Gastrocnemius medialis (tissue), 4 donors: ENCODE results near the gene CYB561D1. TPM values are rescaled to one million over a fixed set of nuclear protein-coding genes. Genes with fewer than 3 reads are reported as not detected.

ENCODE experiments used
- ATAC-seq, 2 donors: fragments of 150-250 bp; one replicate each; pipeline ENCODE4 v1.9.1; 2016
- DNase-seq, 2 donors: peaks; one replicate each; pipeline ENCODE4 v3.0.0-alpha.2; 2019
- H3K27ac ChIP-seq, 4 donors: fragments of 200-600 bp; sonication (generic); 1 replicate in 1 of 4; 2 replicates in 3 of 4; pipeline ENCODE4 v1.5.1; 2016 to 2018; ENCODE audit warnings: mild to moderate bottlenecking in 2 of 4, moderate library complexity in 1 of 4
- H3K27me3 ChIP-seq, 3 donors: fragments of 200-600 bp; sonication (generic) in 2 of 3; 1 replicate in 1 of 3; 2 replicates in 2 of 3; pipeline versions ENCODE4 v1.5.1 to v1.6.0; 2016 to 2019; ENCODE audit warnings: mild to moderate bottlenecking in 1 of 3, moderate library complexity in 1 of 3
- H3K36me3 ChIP-seq, 2 donors: fragments of 200-600 bp; sonication (generic) in 1 of 2; one replicate each; pipeline ENCODE4 v1.5.1; 2017 to 2018
- H3K4me1 ChIP-seq, 2 donors: fragments of 200-600 bp; sonication (generic) in 1 of 2; one replicate each; pipeline ENCODE4 v1.5.1; 2016 to 2017; ENCODE audit warnings: mild to moderate bottlenecking in 2 of 2
- H3K4me3 ChIP-seq, 4 donors: fragments of 200-600 bp; sonication (generic) in 3 of 4; 1 replicate in 1 of 4; 2 replicates in 3 of 4; pipeline ENCODE4 v1.5.1; 2016 to 2019; ENCODE audit warnings: mild to moderate bottlenecking in 2 of 4
- H3K9me3 ChIP-seq, 3 donors: fragments of 200-600 bp; sonication (generic) in 2 of 3; 1 replicate in 1 of 3; 2 replicates in 2 of 3; pipeline ENCODE4 v1.5.1; 2016 to 2019
- POLR2A ChIP-seq, 2 donors: fragments of 450-650 bp; IDR thresholded peaks; one replicate each; pipeline ENCODE4 v1.6.1; 2017; ENCODE audit warnings: antibody characterized with exemption in 2 of 2, mild to moderate bottlenecking in 2 of 2, moderate library complexity in 2 of 2
- in situ Hi-C, 4 donors: fragments of 200-750 bp; cut with MboI; loops; one replicate each; pipeline versions ENCODE4 v1.15.0 to v1.8.0; 2017; ENCODE audit warnings: low sequenced_read_pairs in 4 of 4
- intact Hi-C: fragments of 100-400 bp; cut with DNase I; formaldehyde crosslinking; loops from one replicate; pipeline ENCODE4 v1.15.1; 2023; ENCODE audit warnings: low total_unique reads
- total RNA-seq, 4 donors: library from RNA; depleted of rRNA; stranded (reverse); fragments of >200 nt; gene quantifications; one replicate each; pipeline versions ENCODE4 v1.1.0 to v1.2.3, GENCODE V29; 2016
- TF ChIP-seq, protein P1 (sequence below), 5 experiments: fragments of 450-650 bp in 3 of 5; fragments of 200-600 bp in 2 of 5; sonication (generic) in 2 of 5; IDR thresholded peaks in 4 of 5; conservative IDR thresholded peaks in 1 of 5; 1 replicate in 4 of 5; 2 replicates in 1 of 5; pipeline ENCODE4 v1.5.1; 2016 to 2019; ENCODE audit warnings: antibody characterized with exemption in 5 of 5, mild to moderate bottlenecking in 3 of 5, moderate library complexity in 3 of 5

CYB561D1 gene
- total RNA-seq, 4 donors from 2014 or later = 3.1 to 8.0 (median 3.9) TPM

DNA sequence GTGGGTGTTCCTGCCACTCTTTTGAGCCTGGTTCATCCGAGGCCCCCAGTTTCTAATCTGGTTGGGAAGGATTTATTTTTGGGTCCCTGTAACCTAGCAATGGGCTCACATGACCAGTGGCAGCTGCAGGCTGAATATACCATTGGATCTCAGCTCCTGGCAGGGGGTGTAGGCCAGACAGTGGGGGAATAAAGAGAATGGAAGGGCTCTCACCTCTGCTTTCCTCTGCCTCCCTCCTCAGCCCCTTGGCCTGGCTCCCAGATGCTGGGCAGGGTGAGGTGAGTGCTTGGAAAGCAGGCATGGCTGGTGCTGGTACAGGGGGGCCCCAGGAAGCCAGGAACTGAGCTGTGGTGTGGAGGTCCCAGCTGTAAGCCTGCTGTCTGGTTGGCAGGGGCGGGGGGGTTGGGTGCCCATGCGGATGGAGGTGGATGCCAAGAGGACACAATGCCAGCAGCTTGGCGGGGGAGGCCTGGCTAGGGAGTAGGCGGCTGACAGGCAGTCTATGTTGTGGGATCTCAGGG is 42.1 kb downstream of the CYB561D1 start:
- Histone ChIP-seq H3K27ac (peak overlapping the region; percentile 82 to 95 (median 90)), H3K4me3 (peak overlapping the region in 2 of 4 donors; percentile 14 to 22), H3K36me3 (no peaks in the 10 kb centered on the region), H3K9me3 (no peaks in the 10 kb centered on the region), H3K27me3 (no peaks in the 10 kb centered on the region), H3K4me1 (peaks cover 55 to 60% of the 10 kb centered on the region in 2 donors)
- DNase-seq = peak; percentile 53 to 82
- peak; percentile 14 to 25 for TF ChIP-seq POLR2A (IDR thresholded peaks at IDR 0.05)
- TF ChIP-seq, protein P1, sequence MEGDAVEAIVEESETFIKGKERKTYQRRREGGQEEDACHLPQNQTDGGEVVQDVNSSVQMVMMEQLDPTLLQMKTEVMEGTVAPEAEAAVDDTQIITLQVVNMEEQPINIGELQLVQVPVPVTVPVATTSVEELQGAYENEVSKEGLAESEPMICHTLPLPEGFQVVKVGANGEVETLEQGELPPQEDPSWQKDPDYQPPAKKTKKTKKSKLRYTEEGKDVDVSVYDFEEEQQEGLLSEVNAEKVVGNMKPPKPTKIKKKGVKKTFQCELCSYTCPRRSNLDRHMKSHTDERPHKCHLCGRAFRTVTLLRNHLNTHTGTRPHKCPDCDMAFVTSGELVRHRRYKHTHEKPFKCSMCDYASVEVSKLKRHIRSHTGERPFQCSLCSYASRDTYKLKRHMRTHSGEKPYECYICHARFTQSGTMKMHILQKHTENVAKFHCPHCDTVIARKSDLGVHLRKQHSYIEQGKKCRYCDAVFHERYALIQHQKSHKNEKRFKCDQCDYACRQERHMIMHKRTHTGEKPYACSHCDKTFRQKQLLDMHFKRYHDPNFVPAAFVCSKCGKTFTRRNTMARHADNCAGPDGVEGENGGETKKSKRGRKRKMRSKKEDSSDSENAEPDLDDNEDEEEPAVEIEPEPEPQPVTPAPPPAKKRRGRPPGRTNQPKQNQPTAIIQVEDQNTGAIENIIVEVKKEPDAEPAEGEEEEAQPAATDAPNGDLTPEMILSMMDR (IDR thresholded peaks at IDR 0.05 in 4 of 5, conservative IDR thresholded peaks at IDR 0.05 in 1 of 5) = no peak
- intact Hi-C loops (no loop called here), in situ Hi-C loops (loop anchor here in 2 of 4 donors (10.0 to 25.0 kb wide), 2 partner anchors 249 to 261 kb away; partner anchors contain the start of gene PSRC1 (in 1 of the 2))
- peak; percentile 72 for ATAC-seq

DNA sequence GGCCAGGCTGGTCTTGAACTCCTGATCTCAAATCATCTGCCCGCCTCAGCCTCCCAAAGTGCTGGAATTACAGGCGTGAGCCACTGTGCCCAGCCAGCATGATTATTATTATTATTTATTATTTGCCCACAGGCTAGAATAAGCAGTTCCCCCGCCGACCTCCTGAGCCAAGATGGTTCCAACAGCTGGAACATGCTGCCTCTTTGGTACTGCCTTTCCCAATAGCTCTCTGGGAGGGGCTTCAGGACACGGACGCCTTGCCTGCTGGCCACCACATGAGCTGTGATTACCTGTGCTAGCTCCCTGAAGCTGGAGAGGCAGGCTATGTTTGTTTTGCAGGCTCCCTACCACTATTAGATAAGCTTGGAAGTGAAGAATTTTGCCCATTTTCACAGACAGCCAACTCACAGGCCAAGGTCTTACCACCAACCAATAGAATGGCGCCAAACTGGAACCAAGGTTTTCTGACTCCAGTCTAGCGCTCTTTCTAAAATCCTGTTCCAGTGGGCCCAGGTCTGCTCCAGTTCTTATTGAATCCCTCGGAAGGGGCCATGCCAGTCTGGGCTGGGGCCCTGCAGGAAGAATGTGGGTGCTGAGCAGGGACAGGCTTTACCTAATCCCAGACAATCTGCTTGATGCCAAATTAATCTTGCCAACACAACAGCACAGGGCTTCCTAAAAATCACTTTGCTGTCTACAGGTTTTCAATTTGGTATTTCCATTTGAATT is 43.7 kb downstream of the CYB561D1 start:
- H3K27me3 ChIP-seq = no peaks in the 10 kb centered on the region
- no peak for DNase-seq
- TF ChIP-seq, protein P1 (IDR thresholded peaks at IDR 0.05 in 4 of 5, conservative IDR thresholded peaks at IDR 0.05 in 1 of 5) = no peak
- TF ChIP-seq POLR2A (IDR thresholded peaks at IDR 0.05) = no peak
- H3K4me3 ChIP-seq = no peak overlapping the region
- peaks cover 50 to 54% of the 10 kb centered on the region in 2 donors for H3K4me1 ChIP-seq
- no peaks in the 10 kb centered on the region for H3K9me3 ChIP-seq
- ATAC-seq = no peak
- no peaks in the 10 kb centered on the region for H3K36me3 ChIP-seq
- peak overlapping the region in 3 of 4 donors; percentile 89 to 95 (median 91) for H3K27ac ChIP-seq
- intact Hi-C loops (no loop called here), in situ Hi-C loops (loop anchor here in 2 of 4 donors (10.0 to 25.0 kb wide), 2 partner anchors 250 to 263 kb away; partner anchors contain the start of gene PSRC1 (in 1 of the 2))

DNA sequence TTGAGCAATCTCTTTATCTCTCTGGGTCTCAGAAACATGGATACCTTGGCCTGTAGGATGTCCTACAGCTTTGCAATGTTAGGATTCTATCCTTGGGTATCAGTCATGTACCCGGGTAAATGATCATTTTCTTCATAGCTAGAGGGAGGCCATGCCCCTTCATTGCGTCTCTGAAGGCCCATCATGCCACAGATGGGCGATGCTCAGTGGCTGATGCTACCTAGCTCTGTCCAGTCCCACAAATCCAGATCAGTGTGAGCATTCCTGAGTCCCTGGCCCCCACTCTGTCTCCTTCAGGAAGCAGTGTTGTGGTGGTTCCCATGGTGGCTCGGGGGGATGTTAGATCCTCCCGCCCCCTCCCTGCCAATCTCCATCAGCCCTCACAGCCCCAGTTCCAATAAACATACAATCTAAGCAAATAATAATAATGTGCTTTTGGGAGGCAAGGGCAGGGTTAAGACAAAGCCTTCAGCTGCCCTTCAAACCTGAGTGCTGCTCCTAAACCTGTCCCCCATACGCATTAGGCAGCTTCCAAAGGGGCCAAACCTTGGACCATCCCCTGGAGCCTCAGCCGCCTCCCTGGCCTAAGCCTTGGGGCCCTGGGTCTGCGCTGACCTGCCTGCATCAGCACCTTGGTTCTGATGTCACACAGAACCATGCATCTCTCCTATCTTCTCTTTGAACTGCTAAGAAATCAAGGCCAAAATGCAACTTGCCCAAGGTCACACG is 45.1 kb downstream of the CYB561D1 start:
- no peak for ATAC-seq
- DNase-seq = no peak
- Histone ChIP-seq H3K27ac (no peak overlapping the region), H3K4me3 (no peak overlapping the region), H3K4me1 (peaks cover 45 to 46% of the 10 kb centered on the region in 2 donors), H3K27me3 (no peaks in the 10 kb centered on the region), H3K36me3 (no peaks in the 10 kb centered on the region), H3K9me3 (no peaks in the 10 kb centered on the region)
- in situ Hi-C loops (loop anchor here in 2 of 4 donors (10.0 to 25.0 kb wide), 2 partner anchors 252 to 264 kb away; partner anchors contain the start of gene PSRC1 (in 1 of the 2)), intact Hi-C loops (no loop called here)
- TF ChIP-seq, protein P1 (IDR thresholded peaks at IDR 0.05 in 4 of 5, conservative IDR thresholded peaks at IDR 0.05 in 1 of 5) = no peak
- TF ChIP-seq POLR2A (IDR thresholded peaks at IDR 0.05) = no peak

- Histone ChIP-seq H3K36me3 (no peaks in the 10 kb centered on the region), H3K9me3 (no peaks in the 10 kb centered on the region), H3K27me3 (no peaks in the 10 kb centered on the region), H3K4me1 (peaks cover 42 to 45% of the 10 kb centered on the region in 2 donors), H3K27ac (no peak within 1 kb of the TSS), H3K4me3 (no peak within 1 kb of the TSS)
- ATAC-seq (no peak), DNase-seq (no peak)
- intact Hi-C loops = no loop called here
- in situ Hi-C loops = loop anchor here (5.0 to 25.0 kb wide), 7 partner anchors 85 to 448 kb away; partner anchors contain the start of genes GSTM4 (in 3 of the 4), AHCYL1 (in 1 of the 4) and PSRC1 (in 1 of the 4)
- TF ChIP-seq POLR2A (IDR thresholded peaks at IDR 0.05) = no peak
- TF ChIP-seq, protein P1 (IDR thresholded peaks at IDR 0.05 in 4 of 5, conservative IDR thresholded peaks at IDR 0.05 in 1 of 5) = no peak
Observed at GRCh38 chr1:109539676-109540075, 45.8 kb downstream of the CYB561D1 start, which contains the start of gene GPR61. Gene GPR61, plus strand, starts transcription at chr1:109539872. Its CDS starts 3,151 bp downstream, at chr1:109543023.
